ENCODE measurements around the gene CAMTA1. TPM values are rescaled to one million over a fixed set of nuclear protein-coding genes. Genes with fewer than 3 reads are reported as not detected.
"Not testable (repeated sequence)": the region's sequence is repeated elsewhere in the genome, so short reads cannot be mapped to it uniquely, and the experiment has no call there.

The CAMTA1 gene
- total RNA-seq, 2 experiments from 2014 or later = 39.3 to 48.8 TPM

GRCh38 chr1:7403265-7404045 lies 618.2 kb downstream of the CAMTA1 start:
- H3K27ac Mint-ChIP-seq = no peak overlapping the region
- DNase-seq = no peak
- H3K9me3 Mint-ChIP-seq = no peaks in the 10 kb centered on the region
- H3K4me3 Mint-ChIP-seq = no peak overlapping the region
- no peaks in the 10 kb centered on the region for H3K36me3 Mint-ChIP-seq (ENCODE audit: low read depth)
- ChIA-PET CTCF (no interaction called here), POLR2A (no interaction called here)
- no peaks in the 10 kb centered on the region for H3K27me3 Mint-ChIP-seq
- no peaks in the 10 kb centered on the region for H3K4me1 Mint-ChIP-seq

- H3K9me3 Mint-ChIP-seq = no peaks in the 10 kb centered on the region
- H3K27me3 Mint-ChIP-seq = no peaks in the 10 kb centered on the region
- ChIA-PET POLR2A (no interaction called here), CTCF (no interaction called here)
- DNase-seq = no peak
- no peak overlapping the region for H3K4me3 Mint-ChIP-seq
- H3K36me3 Mint-ChIP-seq (ENCODE audit: low read depth) = no peaks in the 10 kb centered on the region
- no peak overlapping the region for H3K27ac Mint-ChIP-seq
- H3K4me1 Mint-ChIP-seq = no peaks in the 10 kb centered on the region
Observed at GRCh38 chr1:7404046-7404742, 618.9 kb downstream of the CAMTA1 start.

- Mint-ChIP-seq H3K27ac (no peak overlapping the region), H3K4me1 (no peaks in the 10 kb centered on the region), H3K4me3 (no peak overlapping the region), H3K9me3 (no peaks in the 10 kb centered on the region), H3K36me3 (ENCODE audit: low read depth) (no peaks in the 10 kb centered on the region), H3K27me3 (no peaks in the 10 kb centered on the region)
- POLR2A ChIA-PET = no interaction called here
- CTCF ChIA-PET = no interaction called here
- no peak for DNase-seq
Observed at GRCh38 chr1:7405844-7406500, 620.7 kb downstream of the CAMTA1 start.

- no peaks in the 10 kb centered on the region for H3K27me3 Mint-ChIP-seq
- no peaks in the 10 kb centered on the region for H3K4me1 Mint-ChIP-seq
- H3K4me3 Mint-ChIP-seq = no peak overlapping the region
- no peaks in the 10 kb centered on the region for H3K9me3 Mint-ChIP-seq
- no peaks in the 10 kb centered on the region for H3K36me3 Mint-ChIP-seq (ENCODE audit: low read depth)
- ChIA-PET POLR2A (no interaction called here), CTCF (no interaction called here)
- DNase-seq = no peak
- no peak overlapping the region for H3K27ac Mint-ChIP-seq
Observed at GRCh38 chr1:7406641-7407543, 621.6 kb downstream of the CAMTA1 start.

- Mint-ChIP-seq H3K4me3 (no peak overlapping the region), H3K9me3 (no peaks in the 10 kb centered on the region), H3K27me3 (no peaks in the 10 kb centered on the region), H3K36me3 (ENCODE audit: low read depth) (no peaks in the 10 kb centered on the region), H3K4me1 (no peaks in the 10 kb centered on the region), H3K27ac (no peak overlapping the region)
- ChIA-PET POLR2A (no interaction called here), CTCF (no interaction called here)
- DNase-seq = no peak
Observed at GRCh38 chr1:7407544-7407895, 622.3 kb downstream of the CAMTA1 start.

GRCh38 chr1:7407980-7408770 lies 622.9 kb downstream of the CAMTA1 start:
- no peak overlapping the region for H3K4me3 Mint-ChIP-seq
- H3K27me3 Mint-ChIP-seq = no peaks in the 10 kb centered on the region
- H3K27ac Mint-ChIP-seq = no peak overlapping the region
- H3K36me3 Mint-ChIP-seq (ENCODE audit: low read depth) = no peaks in the 10 kb centered on the region
- POLR2A ChIA-PET = no interaction called here
- CTCF ChIA-PET = interaction anchor here (0.6 kb wide), 1 partner anchor 15 kb away, joined by 5 read pairs; no protein-coding TSS in a partner anchor
- no peaks in the 10 kb centered on the region for H3K9me3 Mint-ChIP-seq
- DNase-seq = no peak
- no peaks in the 10 kb centered on the region for H3K4me1 Mint-ChIP-seq

- CTCF ChIA-PET = no interaction called here
- Mint-ChIP-seq H3K36me3 (ENCODE audit: low read depth) (no peaks in the 10 kb centered on the region), H3K4me1 (no peaks in the 10 kb centered on the region), H3K27ac (no peak overlapping the region), H3K9me3 (no peaks in the 10 kb centered on the region), H3K4me3 (no peak overlapping the region), H3K27me3 (no peaks in the 10 kb centered on the region)
- POLR2A ChIA-PET = no interaction called here
- no peak for DNase-seq
Observed at GRCh38 chr1:7408771-7409150, 623.5 kb downstream of the CAMTA1 start.

GRCh38 chr1:7409278-7409677 lies 624.0 kb downstream of the CAMTA1 start:
- Mint-ChIP-seq H3K27me3 (no peaks in the 10 kb centered on the region), H3K9me3 (no peaks in the 10 kb centered on the region), H3K27ac (no peak overlapping the region), H3K4me1 (no peaks in the 10 kb centered on the region), H3K36me3 (ENCODE audit: low read depth) (no peaks in the 10 kb centered on the region), H3K4me3 (no peak overlapping the region)
- DNase-seq = no peak
- CTCF ChIA-PET = no interaction called here
- POLR2A ChIA-PET = no interaction called here

- DNase-seq = no peak
- Mint-ChIP-seq H3K27ac (no peak overlapping the region), H3K4me3 (no peak overlapping the region), H3K4me1 (no peaks in the 10 kb centered on the region), H3K9me3 (no peaks in the 10 kb centered on the region), H3K27me3 (no peaks in the 10 kb centered on the region), H3K36me3 (ENCODE audit: low read depth) (no peaks in the 10 kb centered on the region)
- CTCF ChIA-PET = no interaction called here
- POLR2A ChIA-PET = no interaction called here
Observed at GRCh38 chr1:7410156-7410555, 624.9 kb downstream of the CAMTA1 start.

- H3K9me3 Mint-ChIP-seq; H3K36me3 Mint-ChIP-seq (ENCODE audit: low read depth); DNase-seq; CTCF ChIA-PET; H3K4me3 Mint-ChIP-seq; H3K4me1 Mint-ChIP-seq; POLR2A ChIA-PET; H3K27me3 Mint-ChIP-seq; H3K27ac Mint-ChIP-seq: not testable (repeated sequence)
Observed at GRCh38 chr1:7417618-7418017, 632.4 kb downstream of the CAMTA1 start.

- no peak overlapping the region for H3K4me3 Mint-ChIP-seq
- ChIA-PET CTCF (no interaction called here), POLR2A (no interaction called here)
- DNase-seq = no peak
- no peaks in the 10 kb centered on the region for H3K36me3 Mint-ChIP-seq (ENCODE audit: low read depth)
- no peak overlapping the region for H3K27ac Mint-ChIP-seq
- H3K4me1 Mint-ChIP-seq = no peaks in the 10 kb centered on the region
- peaks cover 6% of the 10 kb centered on the region for H3K9me3 Mint-ChIP-seq
- no peaks in the 10 kb centered on the region for H3K27me3 Mint-ChIP-seq
Observed at GRCh38 chr1:7418442-7419080, 633.3 kb downstream of the CAMTA1 start.

GRCh38 chr1:7420098-7420445 lies 634.8 kb downstream of the CAMTA1 start:
- Mint-ChIP-seq H3K9me3 (peaks cover 6% of the 10 kb centered on the region), H3K4me3 (no peak overlapping the region), H3K27me3 (no peaks in the 10 kb centered on the region), H3K27ac (no peak overlapping the region), H3K4me1 (no peaks in the 10 kb centered on the region), H3K36me3 (ENCODE audit: low read depth) (no peaks in the 10 kb centered on the region)
- no peak for DNase-seq
- POLR2A ChIA-PET = no interaction called here
- CTCF ChIA-PET = no interaction called here
